WTC11 (cell line): ENCODE measurements around the gene CPNE1. TPM values are rescaled to one million over a fixed set of nuclear protein-coding genes. Genes with fewer than 3 reads are reported as not detected.
A peak's percentile ranks its signal among the peaks of the same experiment; 100 is the strongest.

Source experiments
- ATAC-seq: fragments of 200-7000 bp; cut with Tn5 transposase; 2 replicates; pipeline ENCODE4 v1.10.0; 2021; ENCODE audit warnings: mild to moderate bottlenecking, moderate library complexity
- CTCF ChIA-PET: fragments of 300-600 bp; sonication (Branson Sonifier 250); formaldehyde crosslinking; loops from one replicate; lab custom pipeline; 2021; ENCODE audit warnings: antibody characterized with exemption; lab: Charles Lee
- POLR2A ChIA-PET: fragments of 350-600 bp; sonication (Branson Sonifier 250); formaldehyde crosslinking; loops from one replicate; lab custom pipeline; 2021; ENCODE audit warnings: antibody characterized with exemption; lab: Charles Lee
- DNase-seq: peaks from one replicate; pipeline ENCODE4 v3.0.0; 2021; ENCODE audit warnings: low spot score
- H3K27ac Mint-ChIP-seq: 2 replicates; pipeline ENCODE4 v1.8.0; 2021; ENCODE audit warnings: mixed read lengths
- H3K27me3 Mint-ChIP-seq: 2 replicates; pipeline ENCODE4 v1.8.0; 2021; ENCODE audit warnings: low read depth, mild to moderate bottlenecking, moderate library complexity, mixed read lengths
- H3K36me3 Mint-ChIP-seq: 2 replicates; pipeline ENCODE4 v1.8.0; 2021; ENCODE audit warnings: mixed read lengths
- H3K4me1 Mint-ChIP-seq: 2 replicates; pipeline ENCODE4 v1.8.0; 2022; ENCODE audit warnings: mixed read lengths
- H3K4me3 Mint-ChIP-seq: 2 replicates; pipeline ENCODE4 v1.8.0; 2021; ENCODE audit warnings: mild to moderate bottlenecking, moderate library complexity, mixed read lengths
- H3K9me3 Mint-ChIP-seq: 2 replicates; pipeline ENCODE4 v1.8.0; 2021; ENCODE audit warnings: mixed read lengths
- ATF3 ChIP-seq: sonication (generic); formaldehyde crosslinking; conservative IDR thresholded peaks from 2 replicates; pipeline ENCODE4 v1.8.1; 2022; ENCODE audit warnings: mild to moderate bottlenecking, missing genetic modification reagents
- CBFB ChIP-seq: sonication (generic); formaldehyde crosslinking; IDR thresholded peaks from 2 replicates; pipeline ENCODE4 v1.8.1; 2022; ENCODE audit warnings: mild to moderate bottlenecking, low read depth, missing genetic modification reagents
- E2F1 ChIP-seq: sonication (generic); formaldehyde crosslinking; IDR thresholded peaks from 2 replicates; pipeline ENCODE4 v1.8.0; 2022; ENCODE audit warnings: mild to moderate bottlenecking, missing genetic modification reagents
- E2F4 ChIP-seq: sonication (generic); formaldehyde crosslinking; IDR thresholded peaks from 2 replicates; pipeline ENCODE4 v1.8.1; 2022; ENCODE audit warnings: low read depth, mild to moderate bottlenecking, moderate library complexity, missing genetic modification reagents, borderline replicate concordance
- FOXP4 ChIP-seq: sonication (generic); formaldehyde crosslinking; IDR thresholded peaks from 2 replicates; pipeline ENCODE4 v1.8.0; 2022; ENCODE audit warnings: mild to moderate bottlenecking, missing genetic modification reagents
- NR3C1 ChIP-seq: sonication (generic); formaldehyde crosslinking; conservative IDR thresholded peaks from 2 replicates; pipeline ENCODE4 v1.8.1; 2023; ENCODE audit warnings: low read depth, mild to moderate bottlenecking, missing genetic modification reagents
- PRRX2 ChIP-seq: fragments of 250-450 bp; sonication (Bioruptor Pico); IDR thresholded peaks from 2 replicates; pipeline ENCODE4 v1.8.0; 2021; ENCODE audit warnings: mild to moderate bottlenecking
- RELA ChIP-seq: sonication (generic); formaldehyde crosslinking; IDR thresholded peaks from 2 replicates; pipeline ENCODE4 v1.8.1; 2022; ENCODE audit warnings: missing genetic modification reagents, mild to moderate bottlenecking, borderline replicate concordance
- SMAD4 ChIP-seq: sonication (generic); formaldehyde crosslinking; IDR thresholded peaks from 2 replicates; pipeline ENCODE4 v1.8.0; 2022; ENCODE audit warnings: mild to moderate bottlenecking, missing genetic modification reagents
- USF1 ChIP-seq: sonication (generic); formaldehyde crosslinking; IDR thresholded peaks from 2 replicates; pipeline ENCODE4 v1.8.0; 2022; ENCODE audit warnings: mild to moderate bottlenecking, missing genetic modification reagents
- ZBTB43 ChIP-seq: sonication (generic); formaldehyde crosslinking; IDR thresholded peaks from 2 replicates; pipeline ENCODE4 v1.8.1; 2023; ENCODE audit warnings: mild to moderate bottlenecking, missing genetic modification reagents
- ZMAT4 ChIP-seq: fragments of 250-450 bp; sonication (Bioruptor Pico); IDR thresholded peaks from 2 replicates; pipeline ENCODE4 v1.9.0; 2021; ENCODE audit warnings: mild to moderate bottlenecking
- ZNF317 ChIP-seq: sonication (generic); formaldehyde crosslinking; IDR thresholded peaks from 2 replicates; pipeline ENCODE4 v1.8.1; 2023; ENCODE audit warnings: low read depth, mild to moderate bottlenecking, moderate library complexity, missing genetic modification reagents, borderline replicate concordance
- ZNF416 ChIP-seq: fragments of 250-450 bp; sonication (Bioruptor Pico); IDR thresholded peaks from 2 replicates; pipeline ENCODE4 v1.9.0; 2021; ENCODE audit warnings: mild to moderate bottlenecking, inconsistent platforms
- ZNF532 ChIP-seq: fragments of 250-450 bp; sonication (Bioruptor Pico); IDR thresholded peaks from 2 replicates; pipeline ENCODE4 v1.9.0; 2021; ENCODE audit warnings: mild to moderate bottlenecking, borderline replicate concordance
- ZSCAN18 ChIP-seq: fragments of 250-450 bp; sonication (Bioruptor Pico); IDR thresholded peaks from 2 replicates; pipeline ENCODE4 v2.1.2; 2022; ENCODE audit warnings: mild to moderate bottlenecking, moderate library complexity
- total RNA-seq: library from RNA; stranded (reverse); gene quantifications from 3 replicates; pipeline ENCODE4 v1.2.3, GENCODE V29; 2021

The CPNE1 gene
- total RNA-seq, 1 experiment from 2014 or later, result 312 TPM

- Mint-ChIP-seq H3K27ac (peak overlapping the region; percentile 32; the same call in 1 of the 2 replicates), H3K9me3 (no peaks in the 10 kb centered on the region), H3K36me3 (no peaks in the 10 kb centered on the region), H3K27me3 (no peaks in the 10 kb centered on the region), H3K4me1 (peaks cover 48% of the 10 kb centered on the region), H3K4me3 (peak overlapping the region; percentile 96)
- no peak for TF ChIP-seq ZSCAN18 (CRISPR knock-in tag)
- no peak for TF ChIP-seq NR3C1 (CRISPR knock-in tag)
- TF ChIP-seq ZNF532 (CRISPR knock-in tag), result no peak
- CTCF ChIA-PET, result no interaction called here
- POLR2A ChIA-PET, result no interaction called here
- ATAC-seq (no peak), DNase-seq (no peak)
These were observed 2.1 kb downstream of the CPNE1 start for GRCh38 chr20:35662551-35662950.

- ChIA-PET CTCF (no interaction called here), POLR2A (no interaction called here)
- no peak for ATAC-seq
- Mint-ChIP-seq H3K36me3 (no peaks in the 10 kb centered on the region; the same call in 1 of the 2 replicates), H3K27me3 (no peaks in the 10 kb centered on the region), H3K4me1 (peaks cover 52% of the 10 kb centered on the region), H3K9me3 (no peaks in the 10 kb centered on the region), H3K4me3 (peak overlapping the region; percentile 96), H3K27ac (peak overlapping the region; percentile 86)
- TF ChIP-seq ZNF317 (CRISPR knock-in tag) (no peak), USF1 (CRISPR knock-in tag) (no peak)
- DNase-seq, result no peak
These were observed 2.8 kb downstream of the CPNE1 start for GRCh38 chr20:35661908-35662307.

- no peaks in the 10 kb centered on the region for H3K27me3 Mint-ChIP-seq
- ChIA-PET POLR2A (interaction anchor here (1.4 kb wide), 1 partner anchor 42 kb away, joined by 4 read pairs; no protein-coding TSS in a partner anchor), CTCF (interaction anchor here (1.4 kb wide), 1 partner anchor 42 kb away, joined by 3 read pairs; no protein-coding TSS in a partner anchor)
- H3K27ac Mint-ChIP-seq, result no peak overlapping the region
- H3K9me3 Mint-ChIP-seq, result no peaks in the 10 kb centered on the region
- H3K36me3 Mint-ChIP-seq, result no peaks in the 10 kb centered on the region; the same call in 1 of the 2 replicates
- DNase-seq (no peak), ATAC-seq (no peak)
- H3K4me1 Mint-ChIP-seq, result peaks cover 52% of the 10 kb centered on the region
- H3K4me3 Mint-ChIP-seq, result peak overlapping the region; percentile 96
- no peak for TF ChIP-seq SMAD4
- no peak for TF ChIP-seq FOXP4
- TF ChIP-seq ATF3 (CRISPR knock-in tag), result no peak
- TF ChIP-seq PRRX2 (CRISPR knock-in tag), result no peak
- no peak for TF ChIP-seq ZBTB43 (CRISPR knock-in tag)
- no peak for TF ChIP-seq CBFB (CRISPR knock-in tag)
- no peak for TF ChIP-seq ZMAT4 (CRISPR knock-in tag)
- no peak for TF ChIP-seq ZNF416 (CRISPR knock-in tag)
- TF ChIP-seq RELA (CRISPR knock-in tag), result no peak
- TF ChIP-seq E2F1 (CRISPR knock-in tag), result no peak
- TF ChIP-seq E2F4, result no peak
These were observed 3.6 kb downstream of the CPNE1 start for GRCh38 chr20:35661053-35661452.
